GM12864 (cell line): ENCODE data around the gene PAXIP1.

Source experiments
- DNase-seq: peaks from one replicate; pipeline ENCODE4 v3.0.0-alpha.2; 2011; ENCODE audit warnings: low read depth
- H3K4me3 ChIP-seq: 2 replicates; pipeline ENCODE4 v1.5.1; 2011; ENCODE audit warnings: mild to moderate bottlenecking, low read depth, low read length, control low read depth
- CTCF ChIP-seq: IDR thresholded peaks from 2 replicates; pipeline ENCODE4 v1.5.1; 2011; ENCODE audit warnings: low read depth, mild to moderate bottlenecking, moderate library complexity, low read length, control low read depth, inconsistent platforms; ENCODE audit errors: missing control alignments

PAXIP1 gene

GRCh38 chr7:154910125-154910524 lies 92.8 kb downstream of the PAXIP1 start:
- DNase-seq = no peak
- H3K4me3 ChIP-seq = no peak overlapping the region
- no peak for TF ChIP-seq CTCF

- no peak for TF ChIP-seq CTCF
- H3K4me3 ChIP-seq = no peak overlapping the region
- DNase-seq = no peak
Observed at GRCh38 chr7:154909241-154910105, 93.5 kb downstream of the PAXIP1 start.

- no peak for DNase-seq
- TF ChIP-seq CTCF = no peak
- H3K4me3 ChIP-seq = no peak overlapping the region
Observed at GRCh38 chr7:154907651-154908620, 95.0 kb downstream of the PAXIP1 start.

GRCh38 chr7:154906736-154907355 lies 96.1 kb downstream of the PAXIP1 start:
- no peak for DNase-seq
- no peak overlapping the region for H3K4me3 ChIP-seq
- no peak for TF ChIP-seq CTCF

- no peak for TF ChIP-seq CTCF
- no peak for DNase-seq
- H3K4me3 ChIP-seq = no peak overlapping the region
Observed at GRCh38 chr7:154906201-154906600, 96.7 kb downstream of the PAXIP1 start.

- TF ChIP-seq CTCF = no peak
- H3K4me3 ChIP-seq = no peak overlapping the region
- no peak for DNase-seq
Observed at GRCh38 chr7:154905615-154906014, 97.3 kb downstream of the PAXIP1 start.
